Peyer's patch (tissue), 4 donors: ENCODE data around the gene KIRREL3.

ENCODE experiments used
- POLR2A ChIP-seq, 2 donors: fragments of 450-650 bp; IDR thresholded peaks; one replicate each; pipeline ENCODE4 v1.5.1; 2017; ENCODE audit warnings: antibody characterized with exemption in 2 of 2, mild to moderate bottlenecking in 2 of 2, moderate library complexity in 2 of 2
- TF ChIP-seq, protein P1 (sequence below), 6 experiments: fragments of 450-650 bp in 4 of 6; fragments of 200-600 bp in 2 of 6; sonication (generic) in 1 of 6; IDR thresholded peaks; one replicate each; pipeline ENCODE4 v1.5.1; 2017 to 2019; ENCODE audit warnings: antibody characterized with exemption in 6 of 6, mild to moderate bottlenecking in 3 of 6, moderate library complexity in 1 of 6

DNA sequence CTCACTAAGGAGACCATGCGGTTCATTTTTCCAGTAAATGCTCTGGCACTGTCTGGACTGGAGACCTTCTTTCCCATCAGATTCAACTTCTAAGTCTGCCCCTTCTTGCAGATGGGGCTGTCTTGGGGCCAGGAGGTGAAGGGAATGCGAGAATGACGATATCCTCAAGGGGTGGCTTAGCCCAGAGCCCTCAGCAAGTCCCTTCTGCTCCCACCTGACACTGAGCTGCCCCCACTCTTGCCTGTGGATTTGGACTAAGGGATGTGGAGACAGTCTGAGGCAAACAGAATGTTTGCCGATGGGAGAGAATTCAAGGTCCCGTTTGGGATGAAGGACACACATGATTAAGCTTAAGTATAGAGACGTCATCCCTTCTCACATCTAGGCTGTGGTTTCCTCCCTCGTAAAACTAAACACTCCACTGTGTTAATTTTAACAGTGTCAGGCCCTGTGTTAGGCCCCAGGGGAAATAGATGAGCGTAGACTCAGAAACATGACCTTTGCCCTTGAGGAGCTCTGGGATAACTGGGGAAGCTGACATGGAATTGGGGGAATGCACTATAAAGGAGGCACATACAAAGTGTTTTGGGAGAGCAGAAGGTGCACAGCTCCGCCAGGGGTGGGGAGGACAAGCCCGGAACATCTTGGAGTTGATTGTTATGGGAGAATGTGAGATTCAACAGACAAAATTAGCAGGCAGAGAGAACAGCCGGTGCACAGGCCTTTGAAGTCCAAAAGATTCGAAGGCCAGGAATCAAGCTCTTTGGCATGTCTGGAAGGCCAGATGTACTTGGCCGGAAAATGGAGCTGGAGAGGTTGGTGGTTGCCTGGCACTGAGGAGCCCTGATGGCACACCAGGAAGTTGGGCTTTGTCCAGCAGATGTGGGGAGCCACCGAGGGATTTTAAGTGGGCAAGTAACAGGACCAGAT is 573.5 kb downstream of the KIRREL3 start:
- TF ChIP-seq, protein P1, sequence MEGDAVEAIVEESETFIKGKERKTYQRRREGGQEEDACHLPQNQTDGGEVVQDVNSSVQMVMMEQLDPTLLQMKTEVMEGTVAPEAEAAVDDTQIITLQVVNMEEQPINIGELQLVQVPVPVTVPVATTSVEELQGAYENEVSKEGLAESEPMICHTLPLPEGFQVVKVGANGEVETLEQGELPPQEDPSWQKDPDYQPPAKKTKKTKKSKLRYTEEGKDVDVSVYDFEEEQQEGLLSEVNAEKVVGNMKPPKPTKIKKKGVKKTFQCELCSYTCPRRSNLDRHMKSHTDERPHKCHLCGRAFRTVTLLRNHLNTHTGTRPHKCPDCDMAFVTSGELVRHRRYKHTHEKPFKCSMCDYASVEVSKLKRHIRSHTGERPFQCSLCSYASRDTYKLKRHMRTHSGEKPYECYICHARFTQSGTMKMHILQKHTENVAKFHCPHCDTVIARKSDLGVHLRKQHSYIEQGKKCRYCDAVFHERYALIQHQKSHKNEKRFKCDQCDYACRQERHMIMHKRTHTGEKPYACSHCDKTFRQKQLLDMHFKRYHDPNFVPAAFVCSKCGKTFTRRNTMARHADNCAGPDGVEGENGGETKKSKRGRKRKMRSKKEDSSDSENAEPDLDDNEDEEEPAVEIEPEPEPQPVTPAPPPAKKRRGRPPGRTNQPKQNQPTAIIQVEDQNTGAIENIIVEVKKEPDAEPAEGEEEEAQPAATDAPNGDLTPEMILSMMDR (IDR thresholded peaks at IDR 0.05): no peak
- no peak for TF ChIP-seq POLR2A (IDR thresholded peaks at IDR 0.05)
